Measurements from ENCODE around the gene TBCB. TPM values are rescaled to one million over a fixed set of nuclear protein-coding genes. Genes with fewer than 3 reads are reported as not detected.

The TBCB gene
- total and polyA plus RNA-seq, 2 experiments from 2014 or later = 279 to 304 TPM

DNA sequence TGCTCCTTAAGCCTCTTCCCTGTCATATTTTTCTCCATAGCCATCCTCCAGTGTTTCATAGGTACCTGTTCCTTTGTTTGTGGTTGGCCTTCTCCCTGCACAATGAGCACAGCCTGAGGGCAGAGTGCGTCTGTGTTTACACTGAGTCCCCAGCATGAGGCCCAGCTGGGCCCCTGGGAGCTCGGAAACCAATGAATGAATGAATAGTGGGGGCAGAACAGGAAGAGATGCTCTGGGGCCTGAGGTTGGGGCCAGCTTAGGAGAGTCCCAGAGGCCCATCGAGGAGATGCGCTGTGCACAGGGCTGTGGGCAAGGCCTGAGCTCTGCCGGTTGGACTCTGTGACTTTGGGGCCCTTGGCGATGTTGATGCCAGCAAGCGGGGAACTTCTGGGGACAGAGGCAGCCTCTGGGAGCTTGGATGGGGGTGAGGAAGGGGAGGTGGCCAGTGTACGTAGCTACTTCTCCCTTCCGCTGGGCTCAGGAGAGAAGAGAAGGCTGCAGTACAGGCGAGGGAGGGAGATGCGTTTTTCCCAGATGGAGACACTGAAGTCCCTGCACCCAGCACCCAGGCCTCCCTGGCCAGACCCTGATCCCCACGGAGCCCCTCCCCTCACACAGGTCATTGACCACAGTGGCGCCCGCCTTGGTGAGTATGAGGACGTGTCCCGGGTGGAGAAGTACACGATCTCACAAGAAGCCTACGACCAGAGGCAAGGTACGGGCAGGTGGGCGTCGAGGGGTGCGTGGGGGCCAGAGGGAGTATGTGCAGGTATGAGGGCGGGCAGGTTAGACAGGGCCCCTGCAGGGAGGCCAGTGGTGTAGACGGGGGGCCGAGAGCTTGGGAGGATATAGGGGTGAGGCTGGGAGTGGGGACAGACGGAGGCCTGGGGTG lies 5.1 kb downstream of the TBCB start:
- Histone ChIP-seq H3K4me3 (no peak overlapping the region), H3K79me2 (ENCODE audit: insufficient read depth) (peaks cover 40% of the 10 kb centered on the region), H3K9me2 (ENCODE audit: insufficient read depth) (no peaks in the 10 kb centered on the region), H3K4me2 (ENCODE audit: unreplicated experiment) (no peak overlapping the region), H3K27me3 (replicated peaks; ENCODE audit: insufficient read depth) (no peaks in the 10 kb centered on the region), H4K20me1 (ENCODE audit: insufficient read depth) (no peaks in the 10 kb centered on the region), H3K36me3 (ENCODE audit: low read depth) (peaks cover 16% of the 10 kb centered on the region; the same call in 1 of the 2 replicates), H3F3A (ENCODE audit: insufficient read depth) (peaks cover 4% of the 10 kb centered on the region; the same call in 1 of the 2 replicates), H3K4me1 (ENCODE audit: insufficient read depth) (peaks cover 7% of the 10 kb centered on the region; the same call in 1 of the 2 replicates), H2AFZ (no peak overlapping the region), H3K9ac (no peak overlapping the region), H3K9me3 (ENCODE audit: low read depth) (no peaks in the 10 kb centered on the region), H3K27ac (no peak overlapping the region)
- in situ Hi-C loops (cut with MboI) = no loop called here
- WGBS, 2 experiments (ENCODE audit: low coverage in 1 of 2, low lambda C conversion rate in 2 of 2, missing lambda C conversion rate in 2 of 2) = 92 to 94% methylated on average over 23 to 26 of the region's 26 CpGs
- no peak for DNase-seq
- TF ChIP-seq EZH2 (IDR thresholded peaks at IDR 0.05; ENCODE audit: insufficient read depth, poor library complexity, severe bottlenecking) (no peak), EZH2phosphoT487 (IDR thresholded peaks at IDR 0.05; ENCODE audit: insufficient read depth, low read depth) (no peak)

DNA sequence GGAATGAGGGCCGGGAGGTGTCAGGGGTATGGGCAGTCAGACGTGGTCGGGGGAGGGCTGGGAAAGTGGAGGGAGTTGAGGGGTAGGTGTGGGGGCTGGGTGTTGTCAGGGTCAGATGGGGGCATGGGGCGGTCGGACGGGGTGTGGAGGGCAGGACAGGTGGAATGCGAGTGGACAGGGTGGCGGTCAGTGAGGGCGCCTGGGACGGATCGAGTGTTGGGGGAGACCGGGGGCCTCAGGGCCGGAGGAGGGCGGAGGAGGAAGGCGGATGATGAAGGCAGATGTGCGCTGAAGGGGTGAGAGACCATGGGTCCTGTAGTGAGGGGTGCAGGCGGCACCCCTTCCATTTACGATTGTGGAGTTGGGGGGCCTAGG lies 5.7 kb downstream of the TBCB start:
- 93 to 100% methylated on average over 3 to 18 of the region's 18 CpGs for WGBS, 2 experiments (ENCODE audit: low coverage in 1 of 2, low lambda C conversion rate in 2 of 2, missing lambda C conversion rate in 2 of 2)
- peaks cover 18% of the 10 kb centered on the region; the same call in 1 of the 2 replicates for H3K36me3 ChIP-seq (ENCODE audit: low read depth)

GRCh38 chr19:36121486-36122124 lies 6.3 kb downstream of the TBCB start:
- in situ Hi-C loops (cut with MboI) = no loop called here
- peaks cover 1% of the 10 kb centered on the region; the same call in 1 of the 2 replicates for H3K4me1 ChIP-seq (ENCODE audit: insufficient read depth)
- H3K27ac ChIP-seq = no peak overlapping the region
- H3K4me3 ChIP-seq = no peak overlapping the region
- H3K79me2 ChIP-seq (ENCODE audit: insufficient read depth) = peaks cover 30% of the 10 kb centered on the region
- peaks cover 18% of the 10 kb centered on the region; the same call in 1 of the 2 replicates for H3K36me3 ChIP-seq (ENCODE audit: low read depth)
- peaks cover 5% of the 10 kb centered on the region; the same call in 1 of the 2 replicates for H3F3A ChIP-seq (ENCODE audit: insufficient read depth)
- no peak for TF ChIP-seq EZH2 (IDR thresholded peaks at IDR 0.05; ENCODE audit: insufficient read depth, poor library complexity, severe bottlenecking)
- TF ChIP-seq EZH2phosphoT487 (IDR thresholded peaks at IDR 0.05; ENCODE audit: insufficient read depth, low read depth) = no peak
- no peak overlapping the region for H3K4me2 ChIP-seq (ENCODE audit: unreplicated experiment)
- no peaks in the 10 kb centered on the region for H3K9me2 ChIP-seq (ENCODE audit: insufficient read depth)
- no peak overlapping the region for H3K9ac ChIP-seq
- no peaks in the 10 kb centered on the region for H3K9me3 ChIP-seq (ENCODE audit: low read depth)
- WGBS, 2 experiments (ENCODE audit: low coverage in 1 of 2, low lambda C conversion rate in 2 of 2, missing lambda C conversion rate in 2 of 2) = 90 to 93% methylated on average over 17 to 49 of the region's 49 CpGs
- no peaks in the 10 kb centered on the region for H3K27me3 ChIP-seq (replicated peaks; ENCODE audit: insufficient read depth)
- H2AFZ ChIP-seq = no peak overlapping the region
- DNase-seq = no peak
- H4K20me1 ChIP-seq (ENCODE audit: insufficient read depth) = no peaks in the 10 kb centered on the region

More for the DNA sequence above, 5.7 kb downstream of the TBCB start:
- TF ChIP-seq EZH2 (IDR thresholded peaks at IDR 0.05; ENCODE audit: insufficient read depth, poor library complexity, severe bottlenecking) (no peak), EZH2phosphoT487 (IDR thresholded peaks at IDR 0.05; ENCODE audit: insufficient read depth, low read depth) (no peak)
- Histone ChIP-seq H3F3A (ENCODE audit: insufficient read depth) (peaks cover 4% of the 10 kb centered on the region; the same call in 1 of the 2 replicates), H3K9me3 (ENCODE audit: low read depth) (no peaks in the 10 kb centered on the region), H3K9me2 (ENCODE audit: insufficient read depth) (no peaks in the 10 kb centered on the region), H2AFZ (no peak overlapping the region), H3K4me1 (ENCODE audit: insufficient read depth) (peaks cover 7% of the 10 kb centered on the region; the same call in 1 of the 2 replicates), H3K27ac (no peak overlapping the region), H3K4me2 (ENCODE audit: unreplicated experiment) (no peak overlapping the region), H3K9ac (no peak overlapping the region), H3K79me2 (ENCODE audit: insufficient read depth) (peaks cover 36% of the 10 kb centered on the region), H3K4me3 (no peak overlapping the region), H4K20me1 (ENCODE audit: insufficient read depth) (no peaks in the 10 kb centered on the region), H3K27me3 (replicated peaks; ENCODE audit: insufficient read depth) (no peaks in the 10 kb centered on the region)
- DNase-seq = no peak
- in situ Hi-C loops (cut with MboI) = no loop called here

GRCh38 chr19:36125557-36125956 lies 10.3 kb downstream of the TBCB start:
- H3K9me3 ChIP-seq (ENCODE audit: low read depth) = no peaks in the 10 kb centered on the region
- no peaks in the 10 kb centered on the region for H3K9me2 ChIP-seq (ENCODE audit: insufficient read depth)
- H3K79me2 ChIP-seq (ENCODE audit: insufficient read depth) = no peaks in the 10 kb centered on the region
- in situ Hi-C loops (cut with MboI) = no loop called here
- no peak overlapping the region for H3K4me2 ChIP-seq (ENCODE audit: unreplicated experiment)
- H3K27ac ChIP-seq = no peak overlapping the region
- no peaks in the 10 kb centered on the region for H3K27me3 ChIP-seq (replicated peaks; ENCODE audit: insufficient read depth)
- H3K36me3 ChIP-seq (ENCODE audit: low read depth) = peaks cover 10% of the 10 kb centered on the region; the same call in 1 of the 2 replicates
- 76 to 80% methylated on average over 9 of the region's 9 CpGs for WGBS, 2 experiments (ENCODE audit: low coverage in 1 of 2, low lambda C conversion rate in 2 of 2, missing lambda C conversion rate in 2 of 2)
- no peak for TF ChIP-seq EZH2phosphoT487 (IDR thresholded peaks at IDR 0.05; ENCODE audit: insufficient read depth, low read depth)
- TF ChIP-seq EZH2 (IDR thresholded peaks at IDR 0.05; ENCODE audit: insufficient read depth, poor library complexity, severe bottlenecking) = no peak
- H3K9ac ChIP-seq = no peak overlapping the region
- H3F3A ChIP-seq (ENCODE audit: insufficient read depth) = peaks cover 37% of the 10 kb centered on the region
- no peak overlapping the region for H2AFZ ChIP-seq
- no peak for DNase-seq
- peaks cover 9% of the 10 kb centered on the region; the same call in 1 of the 2 replicates for H3K4me1 ChIP-seq (ENCODE audit: insufficient read depth)
- no peaks in the 10 kb centered on the region for H4K20me1 ChIP-seq (ENCODE audit: insufficient read depth)
- H3K4me3 ChIP-seq = no peak overlapping the region

Measured in GM23248 (cell line).